HG03039 (cell line): ENCODE data around the gene ZNF417.
"Not testable (repeated sequence)": the region's sequence is repeated elsewhere in the genome, so short reads cannot be mapped to it uniquely, and the experiment has no call there.

Experiments used
- ATAC-seq: cut with Tn5 transposase; IDR thresholded peaks from one replicate; pipeline ENCODE4 v1.9.1; 2021; ENCODE audit warnings: mild to moderate bottlenecking, moderate library complexity; ENCODE audit not compliant: unreplicated experiment

The ZNF417 gene

DNA sequence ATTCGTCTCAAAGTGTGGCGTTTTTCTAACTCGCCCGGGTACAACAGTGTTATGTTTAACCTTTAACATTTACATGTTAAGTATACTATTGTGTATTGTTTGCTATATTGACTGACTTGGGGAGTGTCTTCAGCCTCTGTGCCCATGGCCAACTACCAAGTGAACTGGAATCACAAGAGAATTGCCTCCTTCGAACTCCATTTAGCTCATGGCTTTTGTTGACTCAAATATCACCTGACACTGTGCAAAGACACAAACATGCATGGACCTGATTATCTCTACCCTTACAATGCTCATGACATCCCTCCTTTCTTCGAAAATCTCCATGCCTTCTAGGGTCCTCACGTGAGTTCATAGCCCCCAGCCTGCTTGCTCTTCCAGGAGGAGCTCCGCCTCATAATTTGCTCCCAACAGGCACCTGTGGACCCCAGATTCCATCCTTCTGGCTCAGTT is 28.3 kb downstream of the ZNF417 start:
- no peak for ATAC-seq

GRCh38 chr19:57887195-57887941 is 29.0 kb downstream of the ZNF417 start:
- ATAC-seq: no peak

DNA sequence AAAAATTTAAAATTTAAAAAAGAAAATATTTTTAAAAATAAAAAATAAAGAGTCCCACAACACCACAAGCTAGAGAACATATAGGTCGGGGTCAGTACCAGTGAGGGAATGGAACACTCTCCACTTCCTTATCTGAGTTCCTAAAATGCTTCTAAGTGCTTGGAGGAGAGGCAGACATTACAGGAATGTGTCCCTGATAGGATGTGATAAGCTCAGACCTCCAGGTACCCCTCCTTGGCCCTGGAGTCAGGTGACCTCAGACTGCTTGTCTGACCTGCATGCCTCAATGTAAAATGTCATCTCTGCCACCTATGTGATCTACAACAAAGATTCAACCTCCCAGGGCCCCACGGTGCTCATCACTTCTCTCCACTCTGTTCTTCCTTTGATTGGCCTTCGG is 30.3 kb downstream of the ZNF417 start:
- no peak for ATAC-seq

DNA sequence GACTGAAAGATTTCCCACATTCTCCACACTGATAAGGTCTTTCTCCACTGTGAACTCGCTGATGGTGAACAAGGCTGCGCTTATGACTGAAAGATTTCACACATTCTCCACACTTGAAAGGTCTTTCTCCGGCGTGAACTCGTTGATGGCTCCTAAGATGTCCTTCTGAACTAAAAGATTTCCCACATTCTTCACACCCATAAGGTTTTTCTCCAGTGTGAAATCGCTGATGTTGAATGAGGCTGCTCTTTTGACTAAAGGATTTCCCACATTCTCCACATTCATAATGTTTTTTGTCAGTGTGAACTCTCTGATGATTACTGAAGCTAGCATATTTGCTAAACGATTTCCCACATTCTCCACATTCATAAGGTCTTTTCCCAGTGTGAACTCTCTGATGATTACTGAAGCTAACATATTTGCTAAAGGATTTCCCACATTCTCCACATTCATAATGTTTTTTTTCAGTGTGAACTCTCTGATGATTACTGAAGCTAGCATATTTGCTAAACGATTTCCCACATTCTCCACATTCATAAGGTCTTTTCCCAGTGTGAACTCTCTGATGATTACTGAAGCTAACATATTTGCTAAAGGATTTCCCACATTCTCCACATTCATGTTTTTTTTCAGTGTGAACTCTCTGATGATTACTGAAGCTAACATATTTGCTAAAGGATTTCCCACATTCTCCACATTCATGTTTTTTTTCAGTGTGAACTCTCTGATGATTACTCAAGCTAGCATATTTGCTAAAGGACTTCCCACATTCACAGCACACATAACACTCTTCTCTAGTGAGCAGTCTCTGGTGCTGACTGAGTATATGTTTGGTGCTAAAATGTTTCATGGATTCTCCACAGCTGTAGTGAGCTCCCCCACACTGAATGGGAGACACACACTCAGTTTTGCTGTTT is 42.3 kb downstream of the ZNF417 start:
- not testable (repeated sequence) for ATAC-seq

- ATAC-seq: no peak
Observed at GRCh38 chr19:57872450-57872849, 43.9 kb downstream of the ZNF417 start.

DNA sequence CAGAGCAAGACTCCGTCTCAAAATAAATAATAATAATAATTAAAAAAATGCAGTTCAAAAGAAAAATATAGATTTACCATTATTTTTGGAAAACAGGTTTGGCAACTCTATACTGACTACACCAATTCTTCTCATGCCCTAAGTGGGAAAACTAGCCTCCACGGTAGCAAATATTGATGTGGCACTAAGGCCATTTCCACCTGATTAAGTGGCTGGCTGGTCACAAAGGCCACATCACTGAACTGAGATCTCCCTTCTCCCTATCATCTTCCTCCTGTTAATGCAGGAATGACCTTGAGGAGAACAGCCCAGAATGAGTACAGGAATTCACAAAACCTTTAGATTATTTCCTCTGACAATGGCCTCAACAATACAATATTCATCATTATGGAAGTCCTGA is 46.2 kb downstream of the ZNF417 start:
- no peak for ATAC-seq

DNA sequence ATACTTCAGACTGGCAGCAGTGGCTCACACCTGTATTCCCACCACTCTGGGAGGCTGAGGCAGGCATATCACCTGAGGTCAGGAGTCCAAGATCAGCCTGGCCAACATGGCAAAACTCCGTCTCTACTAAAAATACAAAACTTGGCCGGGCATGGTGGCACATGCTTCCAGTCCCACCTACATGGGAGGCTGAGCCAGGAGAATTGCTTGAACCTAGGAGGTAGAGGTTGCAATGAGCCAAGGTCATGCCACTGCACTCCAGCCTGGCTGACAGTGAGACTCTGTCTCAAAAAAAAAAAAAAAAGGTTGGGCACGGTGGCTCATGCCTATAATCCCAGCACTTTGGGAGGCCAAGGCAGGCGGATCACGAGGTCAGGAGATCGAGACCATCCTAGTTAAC is 46.7 kb downstream of the ZNF417 start:
- not testable (repeated sequence) for ATAC-seq

DNA sequence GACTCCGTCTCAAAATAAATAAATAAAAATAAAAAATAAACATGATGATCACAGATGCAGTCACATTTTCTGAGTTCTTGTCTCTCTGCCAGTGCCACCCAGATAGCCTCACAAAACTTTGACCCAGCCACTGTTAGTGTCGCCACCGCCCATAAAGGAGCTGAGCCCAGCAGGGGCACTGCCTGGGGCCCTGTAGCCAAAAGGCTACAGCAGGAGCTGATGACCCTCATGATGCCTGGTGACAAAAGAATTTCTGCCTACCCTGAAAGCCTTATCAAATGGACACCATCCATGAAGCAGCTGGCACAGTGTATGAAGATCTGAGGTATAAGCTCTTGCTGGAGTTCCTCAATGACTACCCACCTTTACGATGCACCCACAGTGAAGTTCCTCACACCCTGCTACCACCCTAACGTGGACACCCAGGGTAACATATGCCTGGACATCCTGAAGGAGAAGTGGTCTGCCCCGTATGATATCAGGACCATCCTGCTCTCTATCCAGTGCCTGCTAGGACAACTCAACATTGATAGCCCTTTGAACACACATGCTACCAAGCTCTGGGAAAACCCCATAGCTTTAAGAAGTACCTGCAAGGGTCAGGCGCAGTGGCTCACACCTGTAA is 48.4 kb downstream of the ZNF417 start:
- ATAC-seq: no peak
